Liver (tissue), 9 donors: ENCODE measurements around the gene SMYD3. TPM values are rescaled to one million over a fixed set of nuclear protein-coding genes. Genes with fewer than 3 reads are reported as not detected.

ENCODE experiments used
- DNase-seq: peaks from one replicate; pipeline ENCODE4 v3.0.0-alpha.2; 2017; ENCODE audit warnings: low spot score
- H3K27ac ChIP-seq, 2 donors: one replicate each; pipeline ENCODE4 v1.7.0; 2013; ENCODE audit warnings: inconsistent platforms in 2 of 2, low read length in 2 of 2, control low read depth in 1 of 2, low read depth in 1 of 2, mild to moderate bottlenecking in 1 of 2
- H3K27me3 ChIP-seq, 4 donors: one replicate each; pipeline versions ENCODE4 v1.6.1 to v1.7.0; 2013; ENCODE audit warnings: low read length in 3 of 4, inconsistent platforms in 1 of 4, mild to moderate bottlenecking in 1 of 4, moderate library complexity in 1 of 4; ENCODE audit not compliant: control insufficient read depth in 4 of 4, insufficient read depth in 4 of 4
- H3K36me3 ChIP-seq, 4 donors: one replicate each; pipeline versions ENCODE4 v1.6.1 to v1.7.0; 2013; ENCODE audit warnings: low read length in 3 of 4, mild to moderate bottlenecking in 3 of 4, low read depth in 1 of 4, moderate library complexity in 1 of 4; ENCODE audit not compliant: control insufficient read depth in 4 of 4, insufficient read depth in 3 of 4
- H3K4me1 ChIP-seq, 4 donors: one replicate each; pipeline versions ENCODE4 v1.6.1 to v1.7.0; 2013; ENCODE audit warnings: low read length in 3 of 4, mild to moderate bottlenecking in 3 of 4, moderate library complexity in 1 of 4; ENCODE audit not compliant: control insufficient read depth in 4 of 4, insufficient read depth in 4 of 4
- H3K4me3 ChIP-seq, 3 donors: one replicate each; pipeline versions ENCODE4 v1.6.1 to v1.7.0; 2013; ENCODE audit warnings: low read length in 3 of 3, control low read depth in 1 of 3, low read depth in 1 of 3, mild to moderate bottlenecking in 1 of 3
- H3K9ac ChIP-seq, 2 donors: one replicate each; pipeline ENCODE4 v1.7.0; 2013; ENCODE audit warnings: low read length in 2 of 2, mild to moderate bottlenecking in 2 of 2, moderate library complexity in 2 of 2, control low read depth in 1 of 2, low read depth in 1 of 2
- H3K9me3 ChIP-seq, 4 donors: one replicate each; pipeline versions ENCODE4 v1.6.1 to v1.7.0; 2013; ENCODE audit warnings: low read length in 3 of 4; ENCODE audit not compliant: control insufficient read depth in 4 of 4
- EGR1 ChIP-seq, 2 donors: IDR thresholded peaks; 2 replicates each; pipeline ENCODE4 v1.6.1; 2016 to 2018; ENCODE audit warnings: antibody characterized with exemption in 2 of 2, low read depth in 2 of 2
- FOXA1 ChIP-seq: IDR thresholded peaks from 2 replicates; pipeline ENCODE4 v1.6.1; 2016; ENCODE audit warnings: antibody characterized with exemption
- FOXA2 ChIP-seq: IDR thresholded peaks from 2 replicates; pipeline ENCODE4 v1.6.1; 2016; ENCODE audit warnings: antibody characterized with exemption
- GABPA ChIP-seq, 2 donors: IDR thresholded peaks in 1 of 2; conservative IDR thresholded peaks in 1 of 2; 2 replicates each; pipeline ENCODE4 v1.6.1; 2016; ENCODE audit warnings: antibody characterized with exemption in 2 of 2, mild to moderate bottlenecking in 1 of 2, moderate library complexity in 1 of 2
- HNF4A ChIP-seq, 2 donors: conservative IDR thresholded peaks; 2 replicates each; pipeline ENCODE4 v1.6.1; 2016; ENCODE audit warnings: antibody characterized with exemption in 2 of 2, mild to moderate bottlenecking in 2 of 2
- HNF4G ChIP-seq: IDR thresholded peaks from 2 replicates; pipeline ENCODE4 v1.6.1; 2016; ENCODE audit warnings: antibody characterized with exemption
- JUND ChIP-seq, 2 donors: IDR thresholded peaks; 2 replicates each; pipeline ENCODE4 v1.6.1; 2016; ENCODE audit warnings: antibody characterized with exemption in 2 of 2
- NR2F2 ChIP-seq: IDR thresholded peaks from 2 replicates; pipeline ENCODE4 v1.6.1; 2016; ENCODE audit warnings: antibody characterized with exemption
- RAD21 ChIP-seq, 2 donors: IDR thresholded peaks; 2 replicates each; pipeline ENCODE4 v1.6.1; 2016; ENCODE audit warnings: antibody characterized with exemption in 2 of 2, mild to moderate bottlenecking in 2 of 2
- SP1 ChIP-seq: IDR thresholded peaks from 2 replicates; pipeline ENCODE4 v1.6.1; 2018; ENCODE audit warnings: antibody characterized with exemption, mild to moderate bottlenecking
- WGBS: extraction: QIAGEN DNeasy Blood & Tissue Kit; methylation state at CpG from one replicate; pipeline ENCODE4 v1.1.7; 2013; 5-methylcytosine and 5-hydroxymethylcytosine counted together
- polyA plus RNA-seq, 2 donors: library from polyadenylated mRNA; stranded (reverse) in 1 of 2; unstranded in 1 of 2; fragments of 200-250 nt in 1 of 2; fragments of >200 nt in 1 of 2; fragmentation: Nextera tagmentation in 1 of 2; extraction: Ambion mirVana in 1 of 2; gene quantifications; one replicate each; pipeline versions ENCODE4 v1.2.1 to v1.2.3, GENCODE V29; 2013 to 2015
- total RNA-seq, 2 donors: library from RNA; depleted of rRNA; stranded (reverse); fragments of >200 nt; gene quantifications; one replicate each; pipeline ENCODE4 v1.2.3, GENCODE V29; 2014
- TF ChIP-seq, protein P1 (sequence below): IDR thresholded peaks from 2 replicates; pipeline ENCODE4 v1.6.1; 2016; ENCODE audit warnings: antibody characterized with exemption
- TF ChIP-seq, protein P2 (sequence below): IDR thresholded peaks from 2 replicates; pipeline ENCODE4 v1.6.1; 2016; ENCODE audit warnings: antibody characterized with exemption
- TF ChIP-seq, protein P3 (sequence below): IDR thresholded peaks from 2 replicates; pipeline ENCODE4 v1.6.1; 2016; ENCODE audit warnings: antibody characterized with exemption, mild to moderate bottlenecking
- TF ChIP-seq, protein P4 (sequence below): IDR thresholded peaks from 2 replicates; pipeline ENCODE4 v1.6.1; 2016; ENCODE audit warnings: antibody characterized with exemption
- TF ChIP-seq, protein P5 (sequence below): fragments of 150-350 bp; IDR thresholded peaks from 2 replicates; pipeline ENCODE4 v1.5.1; 2017; ENCODE audit warnings: improper control_type of control experiment, low read depth, low read length; ENCODE audit not compliant: missing input control
- donor health status: healthy.
- donor health status: healthy.
- donor health status: healthy.
- donor health status: healthy.
- donor health status: healthy.

The SMYD3 gene
- total and polyA plus RNA-seq, 4 donors, result 3.1 to 9.1 (median 8.0) TPM

DNA sequence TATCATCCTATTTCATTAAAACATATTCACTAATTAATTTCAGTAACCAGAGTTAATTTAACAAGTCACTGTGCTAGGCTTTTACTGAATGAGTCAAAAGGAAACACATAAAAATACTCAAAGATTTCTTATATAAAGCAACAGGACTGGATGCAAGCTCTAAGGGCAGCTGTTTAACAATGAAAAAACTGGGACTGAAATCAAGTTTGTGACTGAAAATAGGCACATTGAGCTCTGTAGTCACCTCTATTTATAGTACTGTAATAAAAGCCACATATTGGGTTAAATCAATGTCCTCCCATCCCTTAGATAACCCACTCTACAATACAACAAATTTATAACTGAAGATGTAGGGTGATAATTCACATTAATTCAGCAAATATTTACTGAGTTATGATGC, 52.4 kb downstream of the SMYD3 start:
- DNase-seq, result no peak
- H3K36me3 ChIP-seq, result no peaks in the 10 kb centered on the region
- no peak overlapping the region for H3K9ac ChIP-seq
- no peaks in the 10 kb centered on the region for H3K27me3 ChIP-seq
- no peak for TF ChIP-seq GABPA (IDR thresholded peaks at IDR 0.05 in 1 of 2, conservative IDR thresholded peaks at IDR 0.05 in 1 of 2)
- no peak for TF ChIP-seq FOXA1
- no peak for TF ChIP-seq HNF4G
- TF ChIP-seq, protein P1, sequence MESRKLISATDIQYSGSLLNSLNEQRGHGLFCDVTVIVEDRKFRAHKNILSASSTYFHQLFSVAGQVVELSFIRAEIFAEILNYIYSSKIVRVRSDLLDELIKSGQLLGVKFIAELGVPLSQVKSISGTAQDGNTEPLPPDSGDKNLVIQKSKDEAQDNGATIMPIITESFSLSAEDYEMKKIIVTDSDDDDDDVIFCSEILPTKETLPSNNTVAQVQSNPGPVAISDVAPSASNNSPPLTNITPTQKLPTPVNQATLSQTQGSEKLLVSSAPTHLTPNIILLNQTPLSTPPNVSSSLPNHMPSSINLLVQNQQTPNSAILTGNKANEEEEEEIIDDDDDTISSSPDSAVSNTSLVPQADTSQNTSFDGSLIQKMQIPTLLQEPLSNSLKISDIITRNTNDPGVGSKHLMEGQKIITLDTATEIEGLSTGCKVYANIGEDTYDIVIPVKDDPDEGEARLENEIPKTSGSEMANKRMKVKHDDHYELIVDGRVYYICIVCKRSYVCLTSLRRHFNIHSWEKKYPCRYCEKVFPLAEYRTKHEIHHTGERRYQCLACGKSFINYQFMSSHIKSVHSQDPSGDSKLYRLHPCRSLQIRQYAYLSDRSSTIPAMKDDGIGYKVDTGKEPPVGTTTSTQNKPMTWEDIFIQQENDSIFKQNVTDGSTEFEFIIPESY, result no peak
- TF ChIP-seq RAD21 (IDR thresholded peaks at IDR 0.05), result no peak
- TF ChIP-seq, protein P2, sequence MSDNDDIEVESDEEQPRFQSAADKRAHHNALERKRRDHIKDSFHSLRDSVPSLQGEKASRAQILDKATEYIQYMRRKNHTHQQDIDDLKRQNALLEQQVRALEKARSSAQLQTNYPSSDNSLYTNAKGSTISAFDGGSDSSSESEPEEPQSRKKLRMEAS, result no peak
- TF ChIP-seq, protein P3, sequence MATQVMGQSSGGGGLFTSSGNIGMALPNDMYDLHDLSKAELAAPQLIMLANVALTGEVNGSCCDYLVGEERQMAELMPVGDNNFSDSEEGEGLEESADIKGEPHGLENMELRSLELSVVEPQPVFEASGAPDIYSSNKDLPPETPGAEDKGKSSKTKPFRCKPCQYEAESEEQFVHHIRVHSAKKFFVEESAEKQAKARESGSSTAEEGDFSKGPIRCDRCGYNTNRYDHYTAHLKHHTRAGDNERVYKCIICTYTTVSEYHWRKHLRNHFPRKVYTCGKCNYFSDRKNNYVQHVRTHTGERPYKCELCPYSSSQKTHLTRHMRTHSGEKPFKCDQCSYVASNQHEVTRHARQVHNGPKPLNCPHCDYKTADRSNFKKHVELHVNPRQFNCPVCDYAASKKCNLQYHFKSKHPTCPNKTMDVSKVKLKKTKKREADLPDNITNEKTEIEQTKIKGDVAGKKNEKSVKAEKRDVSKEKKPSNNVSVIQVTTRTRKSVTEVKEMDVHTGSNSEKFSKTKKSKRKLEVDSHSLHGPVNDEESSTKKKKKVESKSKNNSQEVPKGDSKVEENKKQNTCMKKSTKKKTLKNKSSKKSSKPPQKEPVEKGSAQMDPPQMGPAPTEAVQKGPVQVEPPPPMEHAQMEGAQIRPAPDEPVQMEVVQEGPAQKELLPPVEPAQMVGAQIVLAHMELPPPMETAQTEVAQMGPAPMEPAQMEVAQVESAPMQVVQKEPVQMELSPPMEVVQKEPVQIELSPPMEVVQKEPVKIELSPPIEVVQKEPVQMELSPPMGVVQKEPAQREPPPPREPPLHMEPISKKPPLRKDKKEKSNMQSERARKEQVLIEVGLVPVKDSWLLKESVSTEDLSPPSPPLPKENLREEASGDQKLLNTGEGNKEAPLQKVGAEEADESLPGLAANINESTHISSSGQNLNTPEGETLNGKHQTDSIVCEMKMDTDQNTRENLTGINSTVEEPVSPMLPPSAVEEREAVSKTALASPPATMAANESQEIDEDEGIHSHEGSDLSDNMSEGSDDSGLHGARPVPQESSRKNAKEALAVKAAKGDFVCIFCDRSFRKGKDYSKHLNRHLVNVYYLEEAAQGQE, result no peak
- no peak for TF ChIP-seq SP1
- TF ChIP-seq EGR1 (IDR thresholded peaks at IDR 0.05; ENCODE audit: low read depth in 2 of 2), result no peak
- TF ChIP-seq, protein P4, sequence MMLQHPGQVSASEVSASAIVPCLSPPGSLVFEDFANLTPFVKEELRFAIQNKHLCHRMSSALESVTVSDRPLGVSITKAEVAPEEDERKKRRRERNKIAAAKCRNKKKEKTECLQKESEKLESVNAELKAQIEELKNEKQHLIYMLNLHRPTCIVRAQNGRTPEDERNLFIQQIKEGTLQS, result no peak
- TF ChIP-seq HNF4A (conservative IDR thresholded peaks at IDR 0.05), result no peak
- TF ChIP-seq NR2F2, result no peak
- TF ChIP-seq JUND (IDR thresholded peaks at IDR 0.05), result no peak
- no peak for TF ChIP-seq FOXA2
- H3K27ac ChIP-seq, result no peak overlapping the region
- H3K4me3 ChIP-seq, result no peak overlapping the region
- H3K4me1 ChIP-seq, result no peaks in the 10 kb centered on the region
- H3K9me3 ChIP-seq, result no peaks in the 10 kb centered on the region

DNA sequence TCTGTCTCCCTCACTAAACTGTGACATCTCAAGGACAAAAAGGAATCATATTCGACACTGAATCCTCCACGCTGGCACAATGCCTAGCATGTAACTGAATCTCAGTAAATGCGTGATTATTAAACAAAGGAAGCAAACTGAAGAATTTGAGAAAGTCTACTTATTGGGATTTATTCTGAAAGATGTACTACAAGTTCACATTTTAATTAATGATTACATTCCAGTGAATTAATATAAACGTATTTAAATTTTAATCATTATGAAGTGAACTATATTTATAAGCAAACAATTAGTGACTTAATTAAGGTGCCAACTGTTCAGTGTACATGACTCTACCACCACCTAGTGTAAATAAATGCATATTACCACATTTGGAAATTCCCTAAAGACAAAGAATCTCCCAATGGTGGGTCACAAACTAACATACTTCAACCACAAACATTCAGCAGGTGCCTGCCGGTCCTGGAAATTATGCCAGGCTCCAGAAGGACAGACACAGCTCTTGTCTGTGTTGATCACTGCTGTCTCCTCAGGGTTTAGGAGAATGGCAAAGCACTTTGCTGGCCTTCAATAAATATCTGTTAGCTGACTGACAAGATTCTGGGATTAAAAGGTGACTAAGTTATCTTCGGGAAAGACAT, 56.3 kb downstream of the SMYD3 start:
- TF ChIP-seq RAD21 (IDR thresholded peaks at IDR 0.05), result peak; percentile 84 to 88
- TF ChIP-seq, protein P3, result no peak
- TF ChIP-seq, protein P5, sequence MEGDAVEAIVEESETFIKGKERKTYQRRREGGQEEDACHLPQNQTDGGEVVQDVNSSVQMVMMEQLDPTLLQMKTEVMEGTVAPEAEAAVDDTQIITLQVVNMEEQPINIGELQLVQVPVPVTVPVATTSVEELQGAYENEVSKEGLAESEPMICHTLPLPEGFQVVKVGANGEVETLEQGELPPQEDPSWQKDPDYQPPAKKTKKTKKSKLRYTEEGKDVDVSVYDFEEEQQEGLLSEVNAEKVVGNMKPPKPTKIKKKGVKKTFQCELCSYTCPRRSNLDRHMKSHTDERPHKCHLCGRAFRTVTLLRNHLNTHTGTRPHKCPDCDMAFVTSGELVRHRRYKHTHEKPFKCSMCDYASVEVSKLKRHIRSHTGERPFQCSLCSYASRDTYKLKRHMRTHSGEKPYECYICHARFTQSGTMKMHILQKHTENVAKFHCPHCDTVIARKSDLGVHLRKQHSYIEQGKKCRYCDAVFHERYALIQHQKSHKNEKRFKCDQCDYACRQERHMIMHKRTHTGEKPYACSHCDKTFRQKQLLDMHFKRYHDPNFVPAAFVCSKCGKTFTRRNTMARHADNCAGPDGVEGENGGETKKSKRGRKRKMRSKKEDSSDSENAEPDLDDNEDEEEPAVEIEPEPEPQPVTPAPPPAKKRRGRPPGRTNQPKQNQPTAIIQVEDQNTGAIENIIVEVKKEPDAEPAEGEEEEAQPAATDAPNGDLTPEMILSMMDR, result peak; percentile 59
- Histone ChIP-seq H3K27me3 (no peaks in the 10 kb centered on the region), H3K4me1 (no peaks in the 10 kb centered on the region), H3K27ac (no peak overlapping the region), H3K4me3 (no peak overlapping the region), H3K36me3 (no peaks in the 10 kb centered on the region), H3K9me3 (peaks cover 0 to 3% (median 0%) of the 10 kb centered on the region in 4 donors), H3K9ac (no peak overlapping the region)
- DNase-seq, result no peak
- WGBS, result 60% methylated on average over 6 of the region's 6 CpGs
